Fibroblast of lung (primary cell): ENCODE results near the gene C1QB. TPM values are rescaled to one million over a fixed set of nuclear protein-coding genes. Genes with fewer than 3 reads are reported as not detected.

ENCODE experiments used
- DNase-seq, 2 donors: peaks; one replicate each; pipeline versions ENCODE4 v3.0.0 to v3.0.0-alpha.2; 2010; ENCODE audit warnings: low read depth in 2 of 2
- H2AFZ ChIP-seq: 2 replicates; pipeline ENCODE4 v1.5.1; 2012; ENCODE audit warnings: low read length, control low read depth, inconsistent platforms
- H3K27ac ChIP-seq: 2 replicates; pipeline ENCODE4 v1.5.1; 2011; ENCODE audit warnings: low read length, control low read depth; ENCODE audit not compliant: insufficient read depth
- H3K27me3 ChIP-seq: 2 replicates; pipeline ENCODE4 v1.5.1; 2011; ENCODE audit warnings: mild to moderate bottlenecking, low read length; ENCODE audit not compliant: control insufficient read depth, insufficient read depth
- H3K36me3 ChIP-seq: 2 replicates; pipeline ENCODE4 v1.5.1; 2011; ENCODE audit warnings: low read length; ENCODE audit not compliant: control insufficient read depth, insufficient read depth
- H3K4me1 ChIP-seq: 2 replicates; pipeline ENCODE4 v1.5.1; 2011; ENCODE audit warnings: low read length; ENCODE audit not compliant: control insufficient read depth, insufficient read depth; ENCODE audit errors: extremely low read depth
- H3K4me2 ChIP-seq: 2 replicates; pipeline ENCODE4 v1.5.1; 2011; ENCODE audit warnings: low read length, control low read depth; ENCODE audit not compliant: insufficient read depth; ENCODE audit errors: extremely low read depth
- H3K4me3 ChIP-seq, 4 experiments: fragments of 200-600 bp in 1 of 4; sonication (generic) in 1 of 4; replicated peaks in 1 of 4; 2 replicates each; pipeline ENCODE4 v1.5.1; 2011 to 2016; ENCODE audit warnings: low read length in 4 of 4, low read depth in 3 of 4, mild to moderate bottlenecking in 3 of 4, control low read depth in 2 of 4, inconsistent platforms in 1 of 4, mixed read lengths in 1 of 4; ENCODE audit not compliant: insufficient read depth in 1 of 4; ENCODE audit errors: control extremely low read depth in 1 of 4
- H3K79me2 ChIP-seq: 2 replicates; pipeline ENCODE4 v1.5.1; 2012; ENCODE audit warnings: mild to moderate bottlenecking, low read length, inconsistent platforms; ENCODE audit not compliant: control insufficient read depth, insufficient read depth
- H3K9ac ChIP-seq: 2 replicates; pipeline ENCODE4 v1.5.1; 2011; ENCODE audit warnings: mild to moderate bottlenecking, low read length, control low read depth; ENCODE audit not compliant: insufficient read depth
- H3K9me3 ChIP-seq: 2 replicates; pipeline ENCODE4 v1.5.1; 2012; ENCODE audit warnings: low read depth, low read length; ENCODE audit not compliant: control insufficient read depth, insufficient read depth
- H4K20me1 ChIP-seq: 2 replicates; pipeline ENCODE4 v1.5.1; 2011; ENCODE audit warnings: low read length; ENCODE audit not compliant: control insufficient read depth, insufficient read depth; ENCODE audit errors: extremely low read depth
- CTCF ChIP-seq, 2 donors: IDR thresholded peaks in 1 of 2; conservative IDR thresholded peaks in 1 of 2; 1 replicate in 1 of 2; 2 replicates in 1 of 2; pipeline ENCODE4 v1.5.1; 2011 to 2012; ENCODE audit warnings: low read length in 2 of 2, control low read depth in 1 of 2, inconsistent platforms in 1 of 2, low read depth in 1 of 2, mild to moderate bottlenecking in 1 of 2
- EZH2 ChIP-seq: IDR thresholded peaks from 2 replicates; pipeline ENCODE4 v1.5.1; 2012; ENCODE audit warnings: low read length, control low read depth, mild to moderate bottlenecking; ENCODE audit errors: missing control alignments
- polyA plus RNA-seq, 2 donors: library from polyadenylated mRNA; depleted of rRNA in 1 of 2; stranded (reverse) in 1 of 2; unstranded in 1 of 2; fragments of >200 nt; gene quantifications; 2 replicates each; pipeline ENCODE4 v1.2.1, GENCODE V29; 2011 to 2012; ENCODE audit warnings: missing spikeins in 1 of 2
- total RNA-seq: library from RNA; depleted of rRNA; stranded (reverse); fragments of >200 nt; gene quantifications from 2 replicates; pipeline ENCODE4 v1.2.1, GENCODE V29; 2014

C1QB gene
- total and polyA plus RNA-seq, 2 donors (not counting 1 experiment from before 2014, with no cell fraction given) = not detected

GRCh38 chr1:22615886-22616285 is 37.1 kb upstream of the C1QB start:
- Histone ChIP-seq H3K4me3 (no peak overlapping the region), H3K79me2 (no peaks in the 10 kb centered on the region), H3K4me2 (no peak overlapping the region), H3K27ac (no peak overlapping the region), H4K20me1 (no peaks in the 10 kb centered on the region), H2AFZ (no peak overlapping the region), H3K9me3 (no peaks in the 10 kb centered on the region), H3K36me3 (no peaks in the 10 kb centered on the region), H3K9ac (no peak overlapping the region), H3K27me3 (peaks cover 29% of the 10 kb centered on the region), H3K4me1 (no peaks in the 10 kb centered on the region)
- DNase-seq = no peak
- TF ChIP-seq CTCF (conservative IDR thresholded peaks at IDR 0.05 in 1 of 2, IDR thresholded peaks at IDR 0.05 in 1 of 2; ENCODE audit: low read depth in 1 of 2, low read length in 2 of 2) (no peak), EZH2 (no peak)

GRCh38 chr1:22616571-22616970 is 36.5 kb upstream of the C1QB start:
- no peak for DNase-seq
- H3K27me3 ChIP-seq = peaks cover 29% of the 10 kb centered on the region
- no peak overlapping the region for H3K4me2 ChIP-seq
- no peak overlapping the region for H3K9ac ChIP-seq
- no peaks in the 10 kb centered on the region for H3K4me1 ChIP-seq
- no peaks in the 10 kb centered on the region for H3K9me3 ChIP-seq
- no peak overlapping the region for H3K4me3 ChIP-seq
- H3K79me2 ChIP-seq = no peaks in the 10 kb centered on the region
- no peak overlapping the region for H2AFZ ChIP-seq
- H3K27ac ChIP-seq = no peak overlapping the region
- H4K20me1 ChIP-seq = no peaks in the 10 kb centered on the region
- TF ChIP-seq CTCF (conservative IDR thresholded peaks at IDR 0.05 in 1 of 2, IDR thresholded peaks at IDR 0.05 in 1 of 2; ENCODE audit: low read depth in 1 of 2, low read length in 2 of 2) (no peak), EZH2 (no peak)
- H3K36me3 ChIP-seq = no peaks in the 10 kb centered on the region

- no peaks in the 10 kb centered on the region for H4K20me1 ChIP-seq
- TF ChIP-seq CTCF (conservative IDR thresholded peaks at IDR 0.05 in 1 of 2, IDR thresholded peaks at IDR 0.05 in 1 of 2; ENCODE audit: low read depth in 1 of 2, low read length in 2 of 2) (no peak), EZH2 (no peak)
- peaks cover 31% of the 10 kb centered on the region for H3K27me3 ChIP-seq
- no peak overlapping the region for H3K4me2 ChIP-seq
- no peak overlapping the region for H3K27ac ChIP-seq
- no peaks in the 10 kb centered on the region for H3K9me3 ChIP-seq
- H3K36me3 ChIP-seq = no peaks in the 10 kb centered on the region
- no peak for DNase-seq
- H3K4me3 ChIP-seq = no peak overlapping the region
- H2AFZ ChIP-seq = no peak overlapping the region
- no peaks in the 10 kb centered on the region for H3K79me2 ChIP-seq
- no peak overlapping the region for H3K9ac ChIP-seq
- H3K4me1 ChIP-seq = no peaks in the 10 kb centered on the region
These were observed 35.0 kb upstream of the C1QB start for GRCh38 chr1:22618056-22618455.
